ENCODE data around the gene TNFRSF6B. TPM values are rescaled to one million over a fixed set of nuclear protein-coding genes. Genes with fewer than 3 reads are reported as not detected.
"Not testable (repeated sequence)": the region's sequence is repeated elsewhere in the genome, so short reads cannot be mapped to it uniquely, and the experiment has no call there.

TNFRSF6B gene
- total RNA-seq, 1 donor from 2014 or later = 0.27 TPM

GRCh38 chr20:63664143-63664851 is 32.2 kb upstream of the TNFRSF6B start:
- H3K4me3 ChIP-seq = no peak overlapping the region
- H3K4me1 ChIP-seq = peaks cover 5% of the 10 kb centered on the region
- no peak overlapping the region for H3K27ac ChIP-seq (replicated peaks)
- no peaks in the 10 kb centered on the region for H3K9me3 ChIP-seq (replicated peaks)
- no peaks in the 10 kb centered on the region for H3K27me3 ChIP-seq (ENCODE audit: low read depth)
- TF ChIP-seq CTCF (IDR thresholded peaks at IDR 0.05; ENCODE audit: borderline replicate concordance) = no peak
- DNase-seq = no peak
- intact Hi-C loops (cut with micrococcal nuclease) = no loop called here
- H3K36me3 ChIP-seq = peaks cover 71% of the 10 kb centered on the region

- DNase-seq = no peak
- intact Hi-C loops (cut with micrococcal nuclease) = no loop called here
- H3K27ac ChIP-seq (replicated peaks) = no peak overlapping the region
- no peaks in the 10 kb centered on the region for H3K27me3 ChIP-seq (ENCODE audit: low read depth)
- no peaks in the 10 kb centered on the region for H3K4me1 ChIP-seq
- no peak for TF ChIP-seq CTCF (IDR thresholded peaks at IDR 0.05; ENCODE audit: borderline replicate concordance)
- H3K9me3 ChIP-seq (replicated peaks) = no peaks in the 10 kb centered on the region
- peaks cover 72% of the 10 kb centered on the region for H3K36me3 ChIP-seq
- no peak overlapping the region for H3K4me3 ChIP-seq
Measured at GRCh38 chr20:63664861-63665594, 31.4 kb upstream of the TNFRSF6B start.

DNA sequence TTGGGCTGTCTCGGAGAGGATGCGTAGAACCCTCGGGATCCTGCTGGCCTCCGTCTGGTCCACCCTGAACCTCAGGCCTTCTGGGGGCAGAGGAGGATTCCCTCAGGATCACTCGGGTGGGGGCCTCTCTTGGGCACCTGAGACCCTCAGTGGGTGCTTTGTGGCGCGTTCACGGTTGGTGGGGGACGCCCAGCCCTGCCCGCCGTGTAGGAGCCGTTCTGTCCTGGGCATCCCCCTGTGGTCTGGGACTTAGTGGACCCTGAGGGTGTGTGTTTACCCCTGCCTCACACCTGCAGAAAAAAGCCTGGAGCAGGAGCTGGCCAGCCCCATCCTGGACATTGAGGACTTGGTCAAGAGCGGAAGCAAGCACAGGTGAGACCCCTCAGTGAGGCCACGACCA is 30.7 kb upstream of the TNFRSF6B start:
- no peak for TF ChIP-seq CTCF (IDR thresholded peaks at IDR 0.05; ENCODE audit: borderline replicate concordance)
- Histone ChIP-seq H3K4me1 (no peaks in the 10 kb centered on the region), H3K27ac (replicated peaks) (no peak overlapping the region), H3K27me3 (ENCODE audit: low read depth) (no peaks in the 10 kb centered on the region), H3K9me3 (replicated peaks) (no peaks in the 10 kb centered on the region), H3K4me3 (no peak overlapping the region), H3K36me3 (peaks cover 72% of the 10 kb centered on the region)
- no peak for DNase-seq
- intact Hi-C loops (cut with micrococcal nuclease) = no loop called here

DNA sequence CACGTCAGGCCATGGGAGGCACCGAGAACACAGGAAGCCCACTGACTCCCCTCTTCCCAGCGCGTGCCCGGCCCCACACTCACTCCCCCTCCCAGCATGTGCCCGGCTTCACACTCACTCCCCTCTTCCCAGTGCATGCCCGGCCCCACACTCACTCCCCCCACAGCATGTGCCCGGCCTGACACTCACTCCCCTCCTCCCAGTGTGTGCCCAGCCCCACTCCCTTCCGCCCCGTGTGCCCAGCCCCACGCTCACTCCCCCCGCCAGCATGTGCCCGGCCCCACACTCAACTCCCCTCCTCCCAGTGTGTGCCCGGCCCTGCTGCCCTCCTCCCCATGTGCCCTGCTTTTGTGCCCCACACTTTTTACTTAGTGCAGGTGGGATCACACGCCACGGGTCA is 28.6 kb upstream of the TNFRSF6B start:
- Histone ChIP-seq H3K36me3 (peaks cover 57% of the 10 kb centered on the region), H3K9me3 (replicated peaks) (no peaks in the 10 kb centered on the region), H3K27ac (replicated peaks) (no peak overlapping the region), H3K4me1 (no peaks in the 10 kb centered on the region), H3K4me3 (no peak overlapping the region), H3K27me3 (ENCODE audit: low read depth) (no peaks in the 10 kb centered on the region)
- intact Hi-C loops (cut with micrococcal nuclease) = no loop called here
- no peak for TF ChIP-seq CTCF (IDR thresholded peaks at IDR 0.05; ENCODE audit: borderline replicate concordance)
- no peak for DNase-seq

DNA sequence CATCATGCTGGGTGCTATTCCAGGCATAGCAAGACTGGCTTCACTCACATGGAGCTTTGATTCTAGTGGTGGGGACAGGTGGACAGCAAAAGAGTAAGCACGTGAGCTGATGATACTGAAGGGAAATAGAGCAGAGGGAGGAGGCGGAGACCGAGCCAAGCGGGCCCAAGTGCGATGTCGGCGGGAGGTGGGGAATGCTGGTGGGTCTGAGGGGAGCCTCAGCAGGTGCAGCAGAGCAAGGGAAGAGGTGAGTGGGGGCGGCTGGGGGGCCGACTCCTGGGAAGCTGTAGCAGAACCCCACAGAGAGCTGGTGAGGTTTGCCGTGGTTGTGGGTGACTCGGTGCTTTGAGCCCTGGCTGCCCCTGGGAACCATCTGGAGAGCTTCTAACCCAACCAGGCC is 28.1 kb upstream of the TNFRSF6B start:
- Histone ChIP-seq H3K27ac (replicated peaks) (no peak overlapping the region), H3K36me3 (peaks cover 52% of the 10 kb centered on the region), H3K27me3 (ENCODE audit: low read depth) (no peaks in the 10 kb centered on the region), H3K4me1 (no peaks in the 10 kb centered on the region), H3K4me3 (no peak overlapping the region), H3K9me3 (replicated peaks) (no peaks in the 10 kb centered on the region)
- intact Hi-C loops (cut with micrococcal nuclease) = no loop called here
- no peak for TF ChIP-seq CTCF (IDR thresholded peaks at IDR 0.05; ENCODE audit: borderline replicate concordance)
- DNase-seq = no peak

- H3K27me3 ChIP-seq (ENCODE audit: low read depth); H3K27ac ChIP-seq (replicated peaks); H3K4me1 ChIP-seq; H3K4me3 ChIP-seq; intact Hi-C loops (cut with micrococcal nuclease); H3K9me3 ChIP-seq (replicated peaks); DNase-seq: not testable (repeated sequence)
- peaks cover 61% of the 10 kb centered on the region for H3K36me3 ChIP-seq
Measured at GRCh38 chr20:63671695-63672094, 24.8 kb upstream of the TNFRSF6B start.
